HepG2 (cell line): Measurements from ENCODE around the gene PMM2. TPM values are rescaled to one million over a fixed set of nuclear protein-coding genes. Genes with fewer than 3 reads are reported as not detected.

Experiments
- ARID2 ChIP-seq: sonication (generic); formaldehyde crosslinking; IDR thresholded peaks from 2 replicates; pipeline ENCODE4 v1.8.1; 2022; ENCODE audit warnings: mild to moderate bottlenecking, missing genetic modification reagents, borderline replicate concordance
- ELF1 ChIP-seq: sonication (generic); formaldehyde crosslinking; IDR thresholded peaks from 2 replicates; pipeline ENCODE4 v1.4.0; 2020; ENCODE audit warnings: missing genetic modification reagents
- FOXC1 ChIP-seq: sonication (generic); formaldehyde crosslinking; IDR thresholded peaks from 2 replicates; pipeline ENCODE4 v1.8.0; 2022; ENCODE audit warnings: mild to moderate bottlenecking, missing genetic modification reagents, borderline replicate concordance
- GATAD2A ChIP-seq: IDR thresholded peaks from 2 replicates; pipeline ENCODE4 v1.6.1; 2016
- GPBP1L1 ChIP-seq: sonication (generic); formaldehyde crosslinking; IDR thresholded peaks from 2 replicates; pipeline ENCODE4 v1.5.0; 2020; ENCODE audit warnings: mild to moderate bottlenecking, missing genetic modification reagents
- MLLT10 ChIP-seq: sonication (generic); formaldehyde crosslinking; IDR thresholded peaks from 2 replicates; pipeline ENCODE4 v1.4.0; 2020; ENCODE audit warnings: missing genetic modification reagents
- NR2C2 ChIP-seq: sonication (generic); formaldehyde crosslinking; IDR thresholded peaks from 2 replicates; pipeline ENCODE4 v1.4.0; 2020; ENCODE audit warnings: missing genetic modification reagents, mild to moderate bottlenecking, moderate library complexity, borderline replicate concordance
- PRPF4 ChIP-seq: fragments of 200-400 bp; formaldehyde crosslinking; IDR thresholded peaks from 2 replicates; pipeline ENCODE4 v1.6.1; 2016; ENCODE audit warnings: low read length, low read depth; ENCODE audit not compliant: poor library complexity, severe bottlenecking
- RAD51 ChIP-seq: fragments of 450-650 bp; IDR thresholded peaks from 2 replicates; pipeline ENCODE4 v1.6.1; 2016; ENCODE audit warnings: borderline replicate concordance
- RORA ChIP-seq: sonication (generic); formaldehyde crosslinking; IDR thresholded peaks from 2 replicates; pipeline ENCODE4 v1.5.0; 2020; ENCODE audit warnings: mild to moderate bottlenecking, missing genetic modification reagents, moderate library complexity
- SAFB2 ChIP-seq: sonication (generic); formaldehyde crosslinking; IDR thresholded peaks from 2 replicates; pipeline ENCODE4 v1.5.1; 2020; ENCODE audit warnings: missing genetic modification reagents, low read depth, mild to moderate bottlenecking, borderline replicate concordance
- SIN3A ChIP-seq: IDR thresholded peaks from 2 replicates; pipeline ENCODE4 v1.6.1; 2011; ENCODE audit warnings: low read depth, mild to moderate bottlenecking, control low read depth, low read length, borderline replicate concordance
- SPEN ChIP-seq: sonication (generic); formaldehyde crosslinking; IDR thresholded peaks from 2 replicates; pipeline ENCODE4 v1.5.1; 2020; ENCODE audit warnings: low read depth, mild to moderate bottlenecking, missing genetic modification reagents
- ZBTB14 ChIP-seq: sonication (generic); formaldehyde crosslinking; IDR thresholded peaks from 2 replicates; pipeline ENCODE4 v1.4.0; 2020; ENCODE audit warnings: missing genetic modification reagents
- ZBTB49 ChIP-seq: sonication (generic); formaldehyde crosslinking; IDR thresholded peaks from 2 replicates; pipeline ENCODE4 v1.4.0; 2020; ENCODE audit warnings: missing genetic modification reagents, borderline replicate concordance
- ZNF207 ChIP-seq: fragments of 450-650 bp; IDR thresholded peaks from 2 replicates; pipeline ENCODE4 v1.6.1; 2016; ENCODE audit warnings: antibody characterized with exemption, borderline replicate concordance
- ZNF468 ChIP-seq: sonication (generic); formaldehyde crosslinking; IDR thresholded peaks from 2 replicates; pipeline ENCODE4 v1.8.0; 2022; ENCODE audit warnings: mild to moderate bottlenecking, moderate library complexity, missing genetic modification reagents
- ZNF530 ChIP-seq: sonication (generic); formaldehyde crosslinking; IDR thresholded peaks from 2 replicates; pipeline ENCODE4 v1.5.0; 2020; ENCODE audit warnings: low read depth, mild to moderate bottlenecking, missing genetic modification reagents
- ZNF574 ChIP-seq: sonication (generic); formaldehyde crosslinking; IDR thresholded peaks from 2 replicates; pipeline ENCODE4 v1.4.0; 2020; ENCODE audit warnings: missing genetic modification reagents
- ZNF652 ChIP-seq: IDR thresholded peaks from 2 replicates; pipeline ENCODE4 v1.6.1; 2016; ENCODE audit warnings: low read depth, borderline replicate concordance
- ZSCAN22 ChIP-seq: sonication (generic); formaldehyde crosslinking; IDR thresholded peaks from 2 replicates; pipeline ENCODE4 v1.4.0; 2020; ENCODE audit warnings: mild to moderate bottlenecking, missing genetic modification reagents
- polyA plus RNA-seq, 8 experiments: library from polyadenylated mRNA; depleted of rRNA in 3 of 8; stranded (reverse) in 7 of 8; unstranded in 1 of 8; fragments of >200 nt; fragmentation: Illumina TruSeq in 4 of 8; extraction: Trizol in 4 of 8; gene quantifications; 2 replicates each; pipeline versions ENCODE4 v1.2.1 to v1.2.3, GENCODE V29; 2011 to 2016; ENCODE audit warnings: low read depth in 4 of 8, missing spikeins in 1 of 8, mixed read lengths in 1 of 8; ENCODE audit not compliant: insufficient read depth in 1 of 8
- total RNA-seq, 5 experiments: library from RNA; depleted of rRNA; stranded (reverse); fragments of >200 nt; fragmentation: Illumina TruSeq; extraction: Trizol; gene quantifications; 2 replicates each; pipeline ENCODE4 v1.2.3, GENCODE V29; 2016; ENCODE audit warnings: low read depth in 1 of 5

Gene PMM2
- total and polyA plus RNA-seq, 2 of the 13 experiments (the other 11 are each of a cell fraction or from before 2014, with no cell fraction given) = 52.2 to 93.7 TPM

DNA sequence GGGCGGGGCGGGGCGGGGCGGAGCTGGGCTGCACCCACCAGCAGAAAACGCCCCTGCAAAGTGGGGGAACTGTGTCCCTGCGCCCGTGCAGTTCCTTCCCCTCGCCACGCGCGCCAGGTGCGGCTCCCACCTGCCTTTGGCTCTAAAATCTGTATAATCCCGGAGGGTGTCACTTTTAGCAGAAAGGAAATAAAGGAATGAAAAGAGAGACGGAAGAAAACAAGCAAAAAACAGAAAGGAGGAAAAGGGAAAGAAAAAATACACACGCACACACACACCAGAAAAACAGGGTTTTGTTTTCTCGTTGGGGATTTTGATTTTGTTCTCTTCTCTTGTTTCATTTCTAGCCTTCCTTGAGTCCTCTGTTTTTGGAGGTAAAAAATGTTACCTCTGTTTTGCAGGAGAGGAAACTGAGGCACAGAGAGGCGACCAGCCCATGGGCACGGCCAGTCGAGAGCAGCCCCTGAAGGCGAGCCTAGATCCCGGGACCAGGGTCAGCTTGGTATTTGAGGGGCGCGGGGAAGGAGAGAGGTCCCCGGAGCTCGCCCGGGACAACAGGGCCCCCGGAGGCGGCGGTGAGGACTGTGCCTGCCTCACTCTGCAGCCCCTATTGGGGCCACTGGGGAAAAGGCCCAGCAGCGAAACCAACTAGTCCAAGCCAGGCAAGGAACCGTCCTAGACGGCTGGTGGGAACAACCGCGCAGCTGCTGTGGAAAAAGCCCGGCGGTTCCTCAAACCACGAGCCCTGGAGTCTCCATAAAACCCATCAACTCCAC lies 71.8 kb downstream of the PMM2 start (continued):
- TF ChIP-seq SIN3A (0 out of 2 replicates have a peak, but pooled peaks have one; percentile 19), GATAD2A (no peak), ZSCAN22 (CRISPR knock-in tag) (no peak), PRPF4 (no peak), SAFB2 (CRISPR knock-in tag) (no peak), ZNF530 (CRISPR knock-in tag) (no peak), ZBTB49 (CRISPR knock-in tag) (0 out of 2 replicates have a peak, but pooled peaks have one; percentile 53), ZNF207 (no peak), NR2C2 (CRISPR knock-in tag) (no peak; the same call in 1 of the 2 replicates), GPBP1L1 (no peak), ELF1 (CRISPR knock-in tag) (0 out of 2 replicates have a peak, but pooled peaks have one; percentile 29), ZNF652 (CRISPR knock-in tag) (no peak), ZNF574 (CRISPR knock-in tag) (peak; percentile 31; the same call in 1 of the 2 replicates), ZNF468 (no peak), MLLT10 (no peak), ARID2 (CRISPR knock-in tag) (peak; percentile 56; the same call in 1 of the 2 replicates), RAD51 (no peak), SPEN (CRISPR knock-in tag) (no peak), RORA (CRISPR knock-in tag) (no peak), ZBTB14 (no peak; the same call in 1 of the 2 replicates), FOXC1 (no peak; the same call in 1 of the 2 replicates)
